ENCODE measurements around the gene MTRR.

MTRR gene

DNA sequence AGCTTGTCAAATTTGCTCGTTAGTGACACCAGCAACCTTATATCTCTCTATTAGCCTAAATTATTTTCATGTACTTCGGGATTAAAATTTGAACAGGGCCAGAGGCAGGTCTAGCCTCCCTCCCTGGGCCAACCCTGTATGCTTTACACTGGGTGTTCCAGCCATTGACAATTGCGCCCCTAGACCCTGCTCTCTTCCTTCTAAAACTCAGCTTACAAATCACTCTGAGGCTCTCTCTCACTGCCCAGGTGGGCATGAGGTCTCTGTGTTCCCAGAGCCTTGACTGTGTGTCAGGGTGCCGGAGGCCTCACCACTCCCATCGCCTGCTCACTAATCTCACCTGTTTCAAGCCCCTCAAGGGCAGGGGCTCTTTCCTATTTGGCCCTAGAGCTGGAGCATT is 11.6 kb upstream of the MTRR start:
- TF ChIP-seq, protein P1, sequence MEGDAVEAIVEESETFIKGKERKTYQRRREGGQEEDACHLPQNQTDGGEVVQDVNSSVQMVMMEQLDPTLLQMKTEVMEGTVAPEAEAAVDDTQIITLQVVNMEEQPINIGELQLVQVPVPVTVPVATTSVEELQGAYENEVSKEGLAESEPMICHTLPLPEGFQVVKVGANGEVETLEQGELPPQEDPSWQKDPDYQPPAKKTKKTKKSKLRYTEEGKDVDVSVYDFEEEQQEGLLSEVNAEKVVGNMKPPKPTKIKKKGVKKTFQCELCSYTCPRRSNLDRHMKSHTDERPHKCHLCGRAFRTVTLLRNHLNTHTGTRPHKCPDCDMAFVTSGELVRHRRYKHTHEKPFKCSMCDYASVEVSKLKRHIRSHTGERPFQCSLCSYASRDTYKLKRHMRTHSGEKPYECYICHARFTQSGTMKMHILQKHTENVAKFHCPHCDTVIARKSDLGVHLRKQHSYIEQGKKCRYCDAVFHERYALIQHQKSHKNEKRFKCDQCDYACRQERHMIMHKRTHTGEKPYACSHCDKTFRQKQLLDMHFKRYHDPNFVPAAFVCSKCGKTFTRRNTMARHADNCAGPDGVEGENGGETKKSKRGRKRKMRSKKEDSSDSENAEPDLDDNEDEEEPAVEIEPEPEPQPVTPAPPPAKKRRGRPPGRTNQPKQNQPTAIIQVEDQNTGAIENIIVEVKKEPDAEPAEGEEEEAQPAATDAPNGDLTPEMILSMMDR (IDR thresholded peaks at IDR 0.05): no peak

DNA sequence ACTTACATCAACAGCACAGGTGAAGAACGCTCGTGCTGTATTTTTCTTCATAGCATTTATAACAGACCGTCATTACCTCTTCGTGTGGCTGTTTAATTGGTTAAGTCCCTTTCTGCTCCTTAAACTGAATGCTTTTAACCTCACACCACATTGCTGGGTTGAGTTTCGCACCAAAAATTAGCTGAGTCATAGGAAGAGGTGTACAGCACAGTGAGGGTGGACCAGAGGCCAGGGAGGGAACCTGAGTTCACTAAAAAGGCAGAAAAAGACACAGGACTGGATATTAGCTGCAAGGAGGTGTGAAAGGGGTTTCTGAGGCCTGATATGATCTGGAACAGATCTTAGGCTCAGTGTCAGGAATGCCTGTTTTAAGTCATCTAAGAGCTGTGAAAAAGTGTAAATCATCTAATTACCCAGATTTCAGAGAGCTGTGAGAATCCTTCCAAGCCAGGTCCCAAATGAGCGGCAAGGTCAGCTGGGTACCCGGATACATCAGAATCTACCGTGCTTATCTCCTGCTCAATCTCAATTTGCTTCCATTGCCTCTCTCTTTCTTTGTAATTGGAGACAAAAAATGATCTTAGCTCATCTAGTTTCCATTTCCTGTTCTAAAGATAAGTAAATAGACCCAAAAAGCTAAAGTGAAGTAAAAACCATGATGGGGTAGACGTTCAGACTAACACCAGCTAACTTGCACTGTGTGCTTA is 10.9 kb upstream of the MTRR start:
- TF ChIP-seq, protein P1 (IDR thresholded peaks at IDR 0.05): no peak

DNA sequence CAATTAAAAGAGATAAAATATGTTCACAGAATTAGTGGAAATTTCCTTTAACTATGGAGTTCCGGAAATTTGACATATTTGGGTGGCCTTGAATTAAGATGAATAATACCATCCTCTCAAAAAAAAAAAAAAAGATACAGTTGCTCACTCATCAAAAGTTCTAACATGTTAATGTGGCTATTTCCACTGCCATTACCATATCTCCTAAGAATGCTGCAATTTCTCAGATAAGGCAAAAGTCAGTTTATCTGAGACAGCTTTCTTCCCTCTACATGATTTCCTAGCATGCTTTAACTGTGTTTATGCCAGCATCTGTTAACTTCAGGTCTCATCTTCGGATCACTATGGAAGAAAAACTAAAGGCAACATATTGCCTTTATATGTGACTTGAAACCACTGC is 2.8 kb upstream of the MTRR start:
- TF ChIP-seq, protein P1 (IDR thresholded peaks at IDR 0.05): no peak

DNA sequence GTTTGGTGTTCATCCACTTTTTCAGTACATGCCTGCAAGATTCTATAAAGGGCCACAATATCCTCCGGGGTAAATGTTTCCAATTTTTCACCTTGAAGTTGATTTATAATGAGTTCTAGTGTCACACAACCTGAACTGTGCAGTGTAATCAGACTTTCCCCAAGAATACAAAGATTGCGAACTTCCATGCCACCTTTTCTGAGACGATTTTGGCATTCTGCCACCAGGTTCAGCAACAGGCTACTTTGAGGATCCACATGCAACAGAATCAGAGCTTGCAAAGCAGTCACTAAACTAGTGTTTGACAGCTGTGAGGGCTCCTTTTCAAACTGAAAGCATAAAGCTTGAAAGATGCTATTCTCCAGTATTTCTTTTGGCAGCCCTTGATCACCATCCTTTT is 1.7 kb upstream of the MTRR start:
- TF ChIP-seq, protein P1 (IDR thresholded peaks at IDR 0.05): no peak

DNA sequence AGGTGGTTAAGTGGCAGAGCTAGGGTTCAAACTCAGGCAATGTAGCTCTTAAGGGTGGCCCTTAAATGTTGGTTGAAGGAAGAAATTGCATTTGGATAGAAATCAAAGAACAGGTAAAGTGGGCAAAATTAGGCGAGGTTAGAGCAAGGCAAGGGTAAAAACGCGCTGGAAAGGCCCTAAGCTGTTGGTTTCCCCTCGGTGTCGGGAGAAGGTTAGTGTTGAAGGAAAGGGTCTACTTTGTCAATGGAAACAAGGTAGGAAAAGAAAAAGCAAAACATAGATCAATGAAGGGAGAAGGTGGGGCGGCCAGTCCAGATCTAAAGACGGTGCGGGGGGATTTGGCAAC is 548 bp upstream of the MTRR start:
- TF ChIP-seq, protein P1 (IDR thresholded peaks at IDR 0.05): no peak

DNA sequence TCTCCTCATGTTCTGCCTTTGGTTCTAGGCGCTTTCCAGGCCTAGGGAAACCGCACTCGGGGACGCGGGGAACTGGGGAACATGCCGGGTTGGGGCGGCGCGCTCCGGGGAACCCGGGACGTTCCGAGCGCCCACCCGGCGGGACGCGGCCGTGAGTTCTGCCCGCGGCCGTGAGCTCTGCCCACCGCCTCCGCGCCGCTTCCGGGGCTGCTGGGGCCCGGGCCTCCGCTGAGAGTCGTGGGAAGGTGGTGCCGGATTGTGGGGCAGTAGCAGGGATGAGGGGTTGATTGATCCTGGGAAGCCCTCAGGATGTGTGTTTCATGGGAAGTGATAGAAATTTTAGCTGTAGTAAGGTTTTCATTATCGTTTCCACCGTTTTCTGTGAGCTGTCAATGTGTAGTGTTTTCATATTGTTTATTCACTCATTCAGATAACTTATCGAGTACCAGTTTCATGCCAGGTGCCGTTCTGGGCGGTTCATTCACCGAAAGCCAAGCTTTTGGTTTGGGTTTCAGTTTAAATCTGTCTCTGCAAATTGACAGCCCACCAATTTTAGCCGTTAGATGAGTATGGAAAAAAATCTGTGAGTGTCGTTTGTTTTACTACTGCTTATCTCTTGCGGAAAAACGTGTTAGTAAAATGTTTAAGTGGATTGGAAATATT is 657 bp downstream of the MTRR start:
- TF ChIP-seq, protein P1 (IDR thresholded peaks at IDR 0.05): no peak

DNA sequence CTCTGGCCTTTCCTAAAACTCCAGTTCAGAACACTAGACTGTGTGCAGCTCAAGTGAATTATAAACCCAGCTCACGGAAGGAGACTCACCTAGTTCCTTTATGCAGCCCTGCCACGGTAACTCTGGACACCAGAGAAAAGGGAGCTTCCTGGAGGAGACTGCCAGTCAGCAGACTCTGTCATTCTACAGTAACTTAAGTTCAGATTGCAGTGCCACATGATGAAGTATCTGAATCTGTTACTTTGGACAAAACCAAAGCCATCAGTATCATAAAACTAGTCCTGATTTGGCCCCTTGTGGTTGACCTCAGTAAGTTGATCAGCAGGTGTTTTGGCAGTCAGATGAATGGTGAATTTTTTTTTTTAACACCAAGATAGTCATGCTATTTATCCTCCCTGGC is 2.7 kb downstream of the MTRR start:
- TF ChIP-seq, protein P1 (IDR thresholded peaks at IDR 0.05): no peak

Data from LNCAP (cell line).